EL (cell line): ENCODE data around the gene CASZ1.

Experiments
- DNase-seq: peaks from one replicate; pipeline ENCODE4 v3.0.0-alpha.2; 2016

The CASZ1 gene

GRCh38 chr1:10795276-10796021 is 997 bp downstream of the CASZ1 start:
- peak; percentile 21 for DNase-seq

GRCh38 chr1:10794724-10795275 is 1.6 kb downstream of the CASZ1 start:
- DNase-seq, result peak; percentile 22

GRCh38 chr1:10793129-10793651 is 3.3 kb downstream of the CASZ1 start:
- DNase-seq, result no peak

GRCh38 chr1:10791105-10791951 is 5.1 kb downstream of the CASZ1 start:
- DNase-seq, result no peak

GRCh38 chr1:10789803-10790702 is 6.4 kb downstream of the CASZ1 start:
- DNase-seq, result no peak

GRCh38 chr1:10789047-10789791 is 7.2 kb downstream of the CASZ1 start:
- DNase-seq, result no peak

GRCh38 chr1:10788592-10789006 is 7.8 kb downstream of the CASZ1 start:
- no peak for DNase-seq

GRCh38 chr1:10787286-10787685 is 9.2 kb downstream of the CASZ1 start:
- no peak for DNase-seq

- DNase-seq, result no peak
These were observed 10.5 kb downstream of the CASZ1 start for GRCh38 chr1:10785728-10786638.

GRCh38 chr1:10784998-10785727 is 11.3 kb downstream of the CASZ1 start:
- DNase-seq, result no peak

GRCh38 chr1:10782491-10783244 is 13.8 kb downstream of the CASZ1 start:
- DNase-seq, result no peak

GRCh38 chr1:10781137-10781536 is 15.3 kb downstream of the CASZ1 start:
- no peak for DNase-seq

- DNase-seq, result no peak
These were observed 16.6 kb downstream of the CASZ1 start for GRCh38 chr1:10779841-10780240.

GRCh38 chr1:10779201-10779600 is 17.2 kb downstream of the CASZ1 start:
- no peak for DNase-seq

- no peak for DNase-seq
These were observed 17.8 kb downstream of the CASZ1 start for GRCh38 chr1:10778640-10779039.

- no peak for DNase-seq
These were observed 18.5 kb downstream of the CASZ1 start for GRCh38 chr1:10777749-10778574.

- no peak for DNase-seq
These were observed 20.1 kb downstream of the CASZ1 start for GRCh38 chr1:10776190-10776905.

- no peak for DNase-seq
These were observed 20.7 kb downstream of the CASZ1 start for GRCh38 chr1:10775763-10776162.
